Measurements from ENCODE around the gene RIMS4. TPM values are rescaled to one million over a fixed set of nuclear protein-coding genes. Genes with fewer than 3 reads are reported as not detected.
"Not testable (repeated sequence)": the region's sequence is repeated elsewhere in the genome, so short reads cannot be mapped to it uniquely, and the experiment has no call there.

RIMS4 gene
- total and polyA plus RNA-seq, 2 donors = 0.14 to 2.4 TPM

GRCh38 chr20:44773070-44773829, 37.1 kb downstream of the RIMS4 start:
- Histone ChIP-seq H3K4me1 (ENCODE audit: insufficient read depth) (no peaks in the 10 kb centered on the region), H3K4me3 (ENCODE audit: low read depth, low read length) (no peak overlapping the region), H3K27ac (ENCODE audit: low read depth) (no peak overlapping the region), H3K36me3 (ENCODE audit: insufficient read depth) (no peaks in the 10 kb centered on the region)
- 49% methylated on average over 10 of the region's 10 CpGs for WGBS
- DNase-seq (ENCODE audit: extremely low spot score) = no peak

- Histone ChIP-seq H3K36me3 (ENCODE audit: insufficient read depth) (no peaks in the 10 kb centered on the region), H3K4me3 (ENCODE audit: low read depth, low read length) (no peak overlapping the region), H3K27ac (ENCODE audit: low read depth) (no peak overlapping the region), H3K4me1 (ENCODE audit: insufficient read depth) (no peaks in the 10 kb centered on the region)
- WGBS = 56% methylated on average over 8 of the region's 8 CpGs
- DNase-seq (ENCODE audit: extremely low spot score) = no peak
Observed at GRCh38 chr20:44772636-44773035, 37.7 kb downstream of the RIMS4 start.

- Histone ChIP-seq H3K27ac (ENCODE audit: low read depth) (no peak overlapping the region), H3K36me3 (ENCODE audit: insufficient read depth) (no peaks in the 10 kb centered on the region), H3K4me1 (ENCODE audit: insufficient read depth) (no peaks in the 10 kb centered on the region), H3K4me3 (ENCODE audit: low read depth, low read length) (no peak overlapping the region)
- no peak for DNase-seq (ENCODE audit: extremely low spot score)
- 81% methylated on average over 8 of the region's 8 CpGs for WGBS
Observed at GRCh38 chr20:44771172-44771535, 39.2 kb downstream of the RIMS4 start.

GRCh38 chr20:44770484-44771171, 39.7 kb downstream of the RIMS4 start:
- 40% methylated on average over 11 of the region's 11 CpGs for WGBS
- DNase-seq (ENCODE audit: extremely low spot score) = no peak
- no peaks in the 10 kb centered on the region for H3K36me3 ChIP-seq (ENCODE audit: insufficient read depth)
- H3K4me1 ChIP-seq (ENCODE audit: insufficient read depth) = no peaks in the 10 kb centered on the region
- no peak overlapping the region for H3K27ac ChIP-seq (ENCODE audit: low read depth)
- H3K4me3 ChIP-seq (ENCODE audit: low read depth, low read length) = no peak overlapping the region

GRCh38 chr20:44769481-44769863, 40.9 kb downstream of the RIMS4 start:
- Histone ChIP-seq H3K27ac (ENCODE audit: low read depth) (no peak overlapping the region), H3K4me1 (ENCODE audit: insufficient read depth) (no peaks in the 10 kb centered on the region), H3K4me3 (ENCODE audit: low read depth, low read length) (no peak overlapping the region), H3K36me3 (ENCODE audit: insufficient read depth) (no peaks in the 10 kb centered on the region)
- WGBS = 40% methylated on average over 5 of the region's 5 CpGs
- no peak for DNase-seq (ENCODE audit: extremely low spot score)

- no peak overlapping the region for H3K27ac ChIP-seq (ENCODE audit: low read depth)
- H3K4me3 ChIP-seq (ENCODE audit: low read depth, low read length) = no peak overlapping the region
- no peak for DNase-seq (ENCODE audit: extremely low spot score)
- no peaks in the 10 kb centered on the region for H3K36me3 ChIP-seq (ENCODE audit: insufficient read depth)
- H3K4me1 ChIP-seq (ENCODE audit: insufficient read depth) = no peaks in the 10 kb centered on the region
- 36% methylated on average over 5 of the region's 5 CpGs for WGBS
Observed at GRCh38 chr20:44768854-44769480, 41.4 kb downstream of the RIMS4 start.

GRCh38 chr20:44768256-44768655, 42.1 kb downstream of the RIMS4 start:
- no peaks in the 10 kb centered on the region for H3K36me3 ChIP-seq (ENCODE audit: insufficient read depth)
- H3K4me1 ChIP-seq (ENCODE audit: insufficient read depth) = no peaks in the 10 kb centered on the region
- no peak overlapping the region for H3K4me3 ChIP-seq (ENCODE audit: low read depth, low read length)
- H3K27ac ChIP-seq (ENCODE audit: low read depth) = no peak overlapping the region
- WGBS = 77% methylated on average over 8 of the region's 8 CpGs
- no peak for DNase-seq (ENCODE audit: extremely low spot score)

GRCh38 chr20:44765701-44766347, 44.5 kb downstream of the RIMS4 start:
- Histone ChIP-seq H3K4me3 (ENCODE audit: low read depth, low read length) (no peak overlapping the region), H3K36me3 (ENCODE audit: insufficient read depth) (no peaks in the 10 kb centered on the region), H3K27ac (ENCODE audit: low read depth) (no peak overlapping the region), H3K4me1 (ENCODE audit: insufficient read depth) (no peaks in the 10 kb centered on the region)
- no peak for DNase-seq (ENCODE audit: extremely low spot score)
- 57% methylated on average over 7 of the region's 7 CpGs for WGBS

GRCh38 chr20:44765091-44765490, 45.3 kb downstream of the RIMS4 start:
- DNase-seq (ENCODE audit: extremely low spot score) = no peak
- Histone ChIP-seq H3K27ac (ENCODE audit: low read depth) (no peak overlapping the region), H3K4me1 (ENCODE audit: insufficient read depth) (no peaks in the 10 kb centered on the region), H3K4me3 (ENCODE audit: low read depth, low read length) (no peak overlapping the region), H3K36me3 (ENCODE audit: insufficient read depth) (no peaks in the 10 kb centered on the region)
- WGBS = 33% methylated on average over 4 of the region's 4 CpGs

- H3K36me3 ChIP-seq (ENCODE audit: insufficient read depth); H3K4me1 ChIP-seq (ENCODE audit: insufficient read depth); H3K27ac ChIP-seq (ENCODE audit: low read depth); H3K4me3 ChIP-seq (ENCODE audit: low read depth, low read length); DNase-seq (ENCODE audit: extremely low spot score): not testable (repeated sequence)
- WGBS = 89% methylated on average over 3 of the region's 3 CpGs
Observed at GRCh38 chr20:44763798-44764197, 46.5 kb downstream of the RIMS4 start.

- Histone ChIP-seq H3K27ac (ENCODE audit: low read depth) (no peak overlapping the region), H3K4me3 (ENCODE audit: low read depth, low read length) (no peak overlapping the region), H3K4me1 (ENCODE audit: insufficient read depth) (no peaks in the 10 kb centered on the region), H3K36me3 (ENCODE audit: insufficient read depth) (no peaks in the 10 kb centered on the region)
- 49% methylated on average over 10 of the region's 10 CpGs for WGBS
- DNase-seq (ENCODE audit: extremely low spot score) = no peak
Observed at GRCh38 chr20:44762466-44763140, 47.7 kb downstream of the RIMS4 start.

GRCh38 chr20:44761423-44761822, 48.9 kb downstream of the RIMS4 start:
- no peak overlapping the region for H3K27ac ChIP-seq (ENCODE audit: low read depth)
- H3K4me1 ChIP-seq (ENCODE audit: insufficient read depth) = no peaks in the 10 kb centered on the region
- DNase-seq (ENCODE audit: extremely low spot score) = no peak
- H3K36me3 ChIP-seq (ENCODE audit: insufficient read depth) = no peaks in the 10 kb centered on the region
- no peak overlapping the region for H3K4me3 ChIP-seq (ENCODE audit: low read depth, low read length)
- WGBS = 33% methylated on average over 3 of the region's 3 CpGs

- H3K27ac ChIP-seq (ENCODE audit: low read depth) = no peak overlapping the region
- no peaks in the 10 kb centered on the region for H3K36me3 ChIP-seq (ENCODE audit: insufficient read depth)
- WGBS = 39% methylated on average over 1 of the region's 1 CpG
- H3K4me1 ChIP-seq (ENCODE audit: insufficient read depth) = no peaks in the 10 kb centered on the region
- DNase-seq (ENCODE audit: extremely low spot score) = no peak
- H3K4me3 ChIP-seq (ENCODE audit: low read depth, low read length) = no peak overlapping the region
Observed at GRCh38 chr20:44759595-44759994, 50.8 kb downstream of the RIMS4 start.

All from urinary bladder (tissue), 4 donors.